ENCODE data around the gene CRELD1.
A peak's percentile ranks its signal among the peaks of the same experiment; 100 is the strongest.
"Not testable (repeated sequence)": the region's sequence is repeated elsewhere in the genome, so short reads cannot be mapped to it uniquely, and the experiment has no call there.

CRELD1 gene

GRCh38 chr3:9934993-9935392 is 1.4 kb downstream of the CRELD1 start:
- DNase-seq = no peak

- no peak for DNase-seq
Measured at GRCh38 chr3:9935966-9936510, 2.4 kb downstream of the CRELD1 start.

GRCh38 chr3:9937486-9938238 is 4.0 kb downstream of the CRELD1 start:
- no peak for DNase-seq

- no peak for DNase-seq
Measured at GRCh38 chr3:9938966-9939365, 5.3 kb downstream of the CRELD1 start.

DNA sequence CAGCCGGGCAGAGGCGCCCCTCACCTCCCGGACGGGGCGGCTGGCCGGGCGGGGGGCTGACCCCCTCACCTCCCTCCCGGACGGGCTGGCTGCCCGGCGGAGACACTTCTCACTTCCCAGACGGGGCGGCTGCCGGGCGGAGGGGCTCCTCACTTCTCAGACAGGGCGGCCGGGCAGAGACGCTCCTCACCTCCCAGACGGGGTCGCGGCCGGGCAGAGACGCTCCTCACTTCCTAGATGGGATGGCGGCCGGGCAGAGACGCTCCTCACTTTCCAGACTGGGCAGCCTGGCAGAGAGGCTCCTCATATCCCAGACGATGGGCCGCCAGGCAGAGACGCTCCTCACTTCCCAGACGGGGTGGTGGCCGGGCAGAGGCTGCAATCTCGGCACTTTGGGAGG is 6.3 kb downstream of the CRELD1 start:
- not testable (repeated sequence) for DNase-seq

- DNase-seq = peak in 1 of 14 donors; percentile 47
Measured at GRCh38 chr3:9940746-9941145, 7.1 kb downstream of the CRELD1 start.

DNA sequence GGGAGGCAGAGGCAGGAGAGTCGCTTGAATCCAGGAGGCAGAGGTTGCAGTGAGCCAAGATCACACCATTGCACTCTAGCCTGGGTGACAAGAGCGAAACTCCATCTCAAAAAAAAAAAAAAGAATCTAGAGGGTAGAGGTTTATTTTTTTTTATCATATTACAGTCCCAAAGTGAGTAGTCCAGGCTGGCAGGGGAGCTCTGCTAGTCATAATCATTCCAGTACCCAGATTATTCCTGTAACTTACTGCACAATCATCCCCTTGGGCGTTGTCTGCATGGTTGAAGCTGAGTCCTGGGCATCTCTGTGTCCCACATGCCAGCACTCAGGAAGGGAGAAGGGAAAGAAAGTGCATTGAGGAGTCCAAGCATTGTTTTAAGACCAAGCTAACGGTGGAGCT is 8.5 kb downstream of the CRELD1 start:
- DNase-seq = no peak

GRCh38 chr3:9942934-9943690 is 9.5 kb downstream of the CRELD1 start:
- DNase-seq = no peak

- DNase-seq = no peak
Measured at GRCh38 chr3:9944271-9944670, 10.6 kb downstream of the CRELD1 start.

DNA sequence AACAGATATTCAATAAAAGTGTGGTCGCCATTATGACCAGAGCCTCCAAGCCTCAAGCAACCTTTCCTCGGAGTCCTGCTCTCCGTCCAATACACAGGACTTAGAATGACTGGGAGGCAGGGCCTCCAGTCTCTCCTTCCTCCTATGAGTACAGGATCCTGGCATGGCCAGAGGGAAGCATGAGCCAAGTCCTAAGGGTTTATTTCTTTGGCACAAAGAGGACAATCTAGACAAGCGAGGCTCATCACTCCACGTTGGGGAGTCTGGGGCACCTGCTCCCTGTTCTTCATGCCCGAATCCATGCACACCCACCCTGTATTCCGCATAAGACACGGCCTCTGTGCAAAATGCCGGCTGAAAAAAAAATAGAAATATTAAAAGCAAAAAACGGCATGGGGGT is 11.7 kb downstream of the CRELD1 start:
- DNase-seq = peak in 1 of 14 donors; percentile 32

DNA sequence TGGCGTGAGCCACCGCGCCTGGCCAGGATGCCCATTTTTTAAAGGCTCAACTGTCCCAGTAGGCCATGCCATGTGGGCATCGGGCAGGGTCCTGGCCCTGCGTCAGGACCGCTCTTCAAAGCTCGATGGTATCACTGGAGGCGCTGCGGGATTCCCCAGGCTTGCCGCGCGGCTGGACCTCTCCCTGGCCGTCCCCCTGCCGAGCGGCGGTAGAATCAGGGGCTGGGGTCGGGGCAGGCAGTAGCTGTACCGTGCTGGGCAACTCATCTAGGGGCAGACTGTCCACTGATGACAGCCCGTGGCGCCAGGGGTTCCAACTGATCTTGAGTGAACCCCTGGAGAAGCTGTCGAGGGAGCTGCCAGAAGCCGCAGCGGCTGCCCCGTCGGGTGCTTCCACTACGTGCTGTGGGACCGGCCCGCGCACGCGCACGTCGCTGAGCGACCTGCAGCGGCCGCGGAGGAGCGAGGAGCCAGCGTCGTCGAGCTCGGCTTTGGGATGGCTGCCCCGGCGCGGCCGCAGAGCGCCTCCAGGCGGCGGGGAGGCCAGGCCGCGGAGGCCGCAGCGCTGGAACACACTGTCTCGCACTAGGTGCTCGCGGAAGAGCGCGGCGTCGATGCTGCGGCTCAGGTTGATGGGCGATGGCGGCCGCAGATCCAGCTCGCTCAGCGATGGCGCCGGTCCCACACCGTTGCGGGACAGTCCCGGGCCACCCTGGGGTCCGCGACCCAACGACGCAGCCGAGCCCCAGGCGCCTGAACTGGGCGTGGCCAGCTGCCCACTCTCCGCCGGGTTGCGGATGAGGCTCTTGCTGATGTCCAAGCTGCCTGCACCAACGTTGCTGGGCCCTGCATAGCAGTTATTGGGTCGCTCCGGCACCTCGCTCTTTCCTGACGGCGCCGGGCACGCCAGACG is 12.7 kb downstream of the CRELD1 start:
- peak in 13 of 14 donors; percentile 40 to 89 (median 74) for DNase-seq

DNA sequence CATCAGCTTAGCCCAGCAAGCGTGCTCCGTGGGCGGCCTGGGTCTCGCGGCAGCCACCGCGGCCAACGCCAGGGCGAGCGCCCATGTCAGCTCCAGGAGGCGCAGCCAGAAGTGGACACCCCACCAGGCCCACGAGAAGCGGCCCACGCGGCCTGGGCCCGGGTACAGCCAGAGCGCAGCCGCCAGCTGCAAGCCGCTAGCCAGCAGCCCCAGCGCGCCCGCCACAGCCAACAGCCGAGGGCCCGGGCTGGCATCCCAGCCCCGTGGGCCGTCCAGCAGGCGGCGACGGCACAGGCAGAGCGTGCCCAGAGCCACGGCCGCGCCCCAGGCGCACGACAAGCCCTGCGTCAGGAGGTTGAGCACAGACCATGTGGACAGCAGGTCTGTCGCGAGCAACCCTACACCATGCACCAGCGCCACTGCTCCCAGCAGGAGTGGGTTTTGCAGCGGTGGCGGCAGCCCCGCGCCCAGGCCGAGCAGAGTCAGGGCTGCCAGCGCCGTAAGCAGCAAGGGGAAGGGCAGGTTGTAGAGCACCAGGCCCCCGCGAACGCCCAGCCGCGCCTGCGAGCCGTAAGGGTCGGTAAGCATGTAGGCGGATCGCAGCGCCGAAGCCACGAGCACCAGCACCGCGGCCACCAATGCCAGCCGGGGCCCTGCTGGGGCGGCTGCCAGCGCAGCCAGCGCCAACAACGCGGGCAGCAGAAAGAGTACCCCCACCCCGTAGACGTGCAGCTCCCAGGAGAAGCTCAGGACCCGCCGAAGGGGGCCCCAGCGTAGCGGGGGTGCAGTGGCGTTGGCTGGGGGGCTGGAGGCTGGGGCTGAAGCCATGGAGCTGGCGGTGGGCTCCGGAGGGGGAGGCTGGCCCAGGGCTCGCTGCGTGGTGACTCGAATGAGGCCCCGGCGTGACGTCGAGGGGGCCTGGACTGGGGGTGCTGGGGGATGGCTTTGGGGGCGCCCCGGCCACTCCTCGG is 13.7 kb downstream of the CRELD1 start:
- peak in 13 of 14 donors; percentile 30 to 80 (median 68) for DNase-seq

GRCh38 chr3:9948586-9948985 is 15.0 kb downstream of the CRELD1 start:
- DNase-seq = no peak

- no peak for DNase-seq
Measured at GRCh38 chr3:9949115-9949514, 15.5 kb downstream of the CRELD1 start.

GRCh38 chr3:9949626-9950025 is 16.0 kb downstream of the CRELD1 start:
- no peak for DNase-seq

DNA sequence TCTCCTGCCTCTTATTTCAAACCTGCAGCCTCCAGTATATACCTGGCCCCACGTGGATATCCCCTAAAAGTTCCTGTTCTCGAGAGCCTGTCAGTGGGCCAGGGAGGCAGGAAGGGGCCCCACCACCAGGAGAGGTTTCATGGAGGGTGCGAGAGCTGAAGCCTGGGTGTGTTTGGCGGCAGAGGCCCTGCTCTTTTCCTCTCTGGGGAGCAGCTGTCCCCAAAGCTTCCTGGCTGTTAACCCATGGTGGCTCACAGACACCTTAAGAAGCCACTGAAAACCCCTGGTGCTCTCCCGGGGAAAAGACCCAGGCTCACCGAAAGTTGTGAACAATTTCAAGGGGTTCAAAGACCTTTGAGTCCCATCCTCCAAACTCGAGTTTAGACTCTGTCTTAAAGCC is 17.5 kb downstream of the CRELD1 start:
- DNase-seq = no peak

DNA sequence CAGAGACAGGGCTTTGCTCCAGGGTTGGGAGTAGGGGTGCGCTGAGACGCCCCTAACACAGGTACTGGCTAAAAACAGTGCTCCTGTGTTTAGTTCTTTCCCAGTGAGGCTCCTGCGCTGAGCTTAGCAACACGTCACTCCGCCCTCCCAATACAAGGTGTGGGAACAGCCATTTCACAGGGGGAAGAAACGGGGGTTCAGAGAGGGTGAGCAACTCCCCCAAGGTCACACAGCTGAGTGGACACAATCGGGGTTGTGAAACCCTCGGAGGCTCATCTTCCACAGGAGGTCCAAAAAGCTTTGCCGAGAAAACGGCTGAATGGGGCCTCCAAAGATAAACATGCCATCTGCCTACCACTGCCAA is 17.9 kb downstream of the CRELD1 start:
- peak in 1 of 14 donors; percentile 56 for DNase-seq

DNA sequence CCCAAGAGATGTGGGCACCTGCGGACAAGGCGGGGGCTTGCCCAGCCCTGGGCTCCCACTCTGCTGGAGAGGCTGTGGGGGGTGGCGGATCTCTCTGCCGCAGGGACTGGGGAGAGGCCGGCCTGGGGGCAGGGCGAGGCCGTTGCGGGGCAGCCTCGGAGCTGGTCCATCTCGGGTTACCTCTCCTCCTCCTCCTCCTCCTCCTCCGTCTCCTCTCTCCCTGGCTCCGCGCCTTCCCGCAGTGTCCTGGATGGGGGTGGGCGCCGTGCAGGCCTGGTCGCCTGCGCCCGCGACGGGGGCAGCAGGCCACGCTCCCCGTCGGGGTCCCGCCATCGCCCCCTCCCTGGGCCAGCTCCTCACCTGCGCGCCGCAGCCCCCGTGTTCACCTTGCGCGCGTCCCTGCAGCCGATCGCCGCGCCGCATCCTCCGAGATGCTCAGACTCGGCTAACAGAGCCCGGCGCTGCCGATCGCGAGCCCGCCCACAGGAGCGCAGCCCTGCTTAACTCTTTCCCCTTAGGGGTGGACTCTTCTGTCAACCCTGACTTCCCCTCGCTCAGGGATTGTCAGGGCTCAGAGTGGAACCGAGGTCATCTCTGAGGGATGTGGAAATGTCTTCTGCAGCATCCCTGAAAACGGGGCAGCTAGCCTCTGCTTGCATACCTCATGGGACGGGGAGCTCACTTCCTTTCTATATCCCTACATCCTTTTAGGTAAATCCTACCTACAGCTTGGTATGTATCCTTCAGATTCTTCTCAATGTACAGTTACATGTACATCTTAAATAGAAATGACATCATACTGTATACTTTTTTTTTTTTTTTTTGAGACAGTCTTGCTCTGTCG is 18.6 kb downstream of the CRELD1 start, which contains the start of gene PRRT3:
Gene PRRT3, minus strand, starts transcription at position 447 of the 844 bp plus-strand sequence. CDS start 2,293 bp downstream, outside the sequence.
- DNase-seq = peak in 1 of 14 donors; percentile 66

DNA sequence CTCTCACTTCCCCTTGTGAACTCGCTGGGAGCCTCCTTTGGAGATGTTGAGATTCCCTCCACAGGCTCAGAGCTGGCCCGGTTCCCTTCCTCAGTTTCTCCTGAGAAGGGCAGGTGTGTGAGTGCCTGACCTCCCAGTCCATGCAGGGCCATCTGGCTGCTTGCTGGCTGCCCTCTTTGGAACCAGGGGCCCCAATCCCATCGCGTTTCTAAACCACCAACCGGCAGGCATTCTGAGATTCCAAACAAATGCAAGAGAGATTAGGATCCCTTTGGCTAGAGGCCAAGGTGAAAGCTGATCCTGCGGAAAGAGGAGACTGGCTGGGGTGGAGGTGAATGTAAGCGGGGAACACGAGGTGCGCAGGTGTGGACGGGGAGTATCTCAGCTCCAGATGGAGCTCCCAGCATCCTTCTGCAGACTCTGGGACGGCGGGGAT is 21.5 kb downstream of the CRELD1 start:
- DNase-seq = no peak
